ENCODE data around the gene NXPH4. TPM values are rescaled to one million over a fixed set of nuclear protein-coding genes. Genes with fewer than 3 reads are reported as not detected.
A peak's percentile ranks its signal among the peaks of the same experiment; 100 is the strongest.

Gene NXPH4
- total RNA-seq, 1 experiment from 2014 or later, result 20.0 TPM

DNA sequence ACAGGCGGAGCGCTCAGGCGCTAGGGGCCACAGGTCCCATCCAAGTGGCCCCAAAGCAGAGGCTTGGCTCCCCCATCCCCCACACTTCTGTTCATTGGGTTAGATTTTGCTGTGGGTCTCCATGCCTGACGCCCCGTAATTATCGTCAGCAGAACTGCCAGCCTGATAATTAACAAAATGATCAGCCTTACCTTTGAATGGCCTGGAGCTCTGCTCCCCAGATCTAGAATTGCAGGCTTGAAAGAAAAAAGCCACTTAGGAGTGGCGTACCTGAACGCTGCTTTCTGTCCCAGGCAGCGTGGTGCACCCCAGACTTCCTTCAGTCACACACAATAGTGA lies 40.5 kb upstream of the NXPH4 start:
- Histone ChIP-seq H3K27ac (ENCODE audit: low read depth, low read length) (peak overlapping the region; percentile 61; the same call in 1 of the 2 replicates), H3K4me1 (ENCODE audit: control insufficient read depth in 1 of 2, insufficient read depth in 2 of 2, low read length in 2 of 2) (peaks cover 18 to 28% of the 10 kb centered on the region in 2 experiments), H4K20me1 (ENCODE audit: insufficient read depth) (no peaks in the 10 kb centered on the region), H3K4me3 (replicated peaks in 1 of 2; ENCODE audit: low read depth in 1 of 2, low read length in 2 of 2) (no peak overlapping the region), H3K4me2 (ENCODE audit: low read length) (peak overlapping the region; percentile 56), H3K9me2 (ENCODE audit: insufficient read depth) (no peaks in the 10 kb centered on the region), H3K9ac (ENCODE audit: low read length) (0 out of 2 replicates have a peak overlapping the region, but pooled peaks have one; percentile 28), H2AFZ (ENCODE audit: low read depth, low read length, poor library complexity, severe bottlenecking) (no peak overlapping the region), H3K79me2 (ENCODE audit: insufficient read depth, low read length) (no peaks in the 10 kb centered on the region), H3K27me3 (ENCODE audit: insufficient read depth, low read length) (no peaks in the 10 kb centered on the region), H3K36me3 (ENCODE audit: control insufficient read depth in 1 of 2, insufficient read depth in 2 of 2, low read length in 2 of 2) (no peaks in the 10 kb centered on the region; a peak in 1 of 4 replicates), H3K9me3 (ENCODE audit: control insufficient read depth in 1 of 2, insufficient read depth in 1 of 2, low read depth in 1 of 2, low read length in 2 of 2) (no peaks in the 10 kb centered on the region)
- DNase-seq (ENCODE audit: low read depth, low spot score), result no peak
- ATAC-seq, result no peak
- TF ChIP-seq POLR2AphosphoS5 (IDR thresholded peaks at IDR 0.05; ENCODE audit: low read depth, low read length), result no peak
- no peak for TF ChIP-seq CTCF (IDR thresholded peaks at IDR 0.05 in 2 of 3, conservative IDR thresholded peaks at IDR 0.05 in 1 of 3; ENCODE audit: borderline replicate concordance in 1 of 3, insufficient read depth in 1 of 3, low read depth in 2 of 3, low read length in 2 of 3)
- TF ChIP-seq POLR2A (IDR thresholded peaks at IDR 0.05; ENCODE audit: borderline replicate concordance, extremely low read depth, insufficient read depth, insufficient read length), result no peak
- TF ChIP-seq ELF1 (IDR thresholded peaks at IDR 0.05; ENCODE audit: borderline replicate concordance, low read depth), result no peak
- no peak for TF ChIP-seq ZNF274 (IDR thresholded peaks at IDR 0.05; ENCODE audit: low read depth, low read length)
- no peak for TF ChIP-seq SRF (IDR thresholded peaks at IDR 0.05; ENCODE audit: low read depth)
- TF ChIP-seq MAX (IDR thresholded peaks at IDR 0.05), result no peak
- no peak for TF ChIP-seq RAD21 (IDR thresholded peaks at IDR 0.05; ENCODE audit: low read depth)
- no peak for TF ChIP-seq TCF7L2 (IDR thresholded peaks at IDR 0.05; ENCODE audit: borderline replicate concordance, extremely low read depth, insufficient read depth, insufficient read length)
- TF ChIP-seq ZBTB33 (IDR thresholded peaks at IDR 0.05; ENCODE audit: extremely low read depth, insufficient replicate concordance, low read length), result no peak
- TF ChIP-seq CBX3 (IDR thresholded peaks at IDR 0.05; ENCODE audit: low read depth), result no peak
- TF ChIP-seq ZFX (IDR thresholded peaks at IDR 0.05), result no peak
- TF ChIP-seq EZH2 (IDR thresholded peaks at IDR 0.05), result no peak
- TF ChIP-seq, protein P1, sequence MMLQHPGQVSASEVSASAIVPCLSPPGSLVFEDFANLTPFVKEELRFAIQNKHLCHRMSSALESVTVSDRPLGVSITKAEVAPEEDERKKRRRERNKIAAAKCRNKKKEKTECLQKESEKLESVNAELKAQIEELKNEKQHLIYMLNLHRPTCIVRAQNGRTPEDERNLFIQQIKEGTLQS (IDR thresholded peaks at IDR 0.05), result no peak
- TF ChIP-seq, protein P2, sequence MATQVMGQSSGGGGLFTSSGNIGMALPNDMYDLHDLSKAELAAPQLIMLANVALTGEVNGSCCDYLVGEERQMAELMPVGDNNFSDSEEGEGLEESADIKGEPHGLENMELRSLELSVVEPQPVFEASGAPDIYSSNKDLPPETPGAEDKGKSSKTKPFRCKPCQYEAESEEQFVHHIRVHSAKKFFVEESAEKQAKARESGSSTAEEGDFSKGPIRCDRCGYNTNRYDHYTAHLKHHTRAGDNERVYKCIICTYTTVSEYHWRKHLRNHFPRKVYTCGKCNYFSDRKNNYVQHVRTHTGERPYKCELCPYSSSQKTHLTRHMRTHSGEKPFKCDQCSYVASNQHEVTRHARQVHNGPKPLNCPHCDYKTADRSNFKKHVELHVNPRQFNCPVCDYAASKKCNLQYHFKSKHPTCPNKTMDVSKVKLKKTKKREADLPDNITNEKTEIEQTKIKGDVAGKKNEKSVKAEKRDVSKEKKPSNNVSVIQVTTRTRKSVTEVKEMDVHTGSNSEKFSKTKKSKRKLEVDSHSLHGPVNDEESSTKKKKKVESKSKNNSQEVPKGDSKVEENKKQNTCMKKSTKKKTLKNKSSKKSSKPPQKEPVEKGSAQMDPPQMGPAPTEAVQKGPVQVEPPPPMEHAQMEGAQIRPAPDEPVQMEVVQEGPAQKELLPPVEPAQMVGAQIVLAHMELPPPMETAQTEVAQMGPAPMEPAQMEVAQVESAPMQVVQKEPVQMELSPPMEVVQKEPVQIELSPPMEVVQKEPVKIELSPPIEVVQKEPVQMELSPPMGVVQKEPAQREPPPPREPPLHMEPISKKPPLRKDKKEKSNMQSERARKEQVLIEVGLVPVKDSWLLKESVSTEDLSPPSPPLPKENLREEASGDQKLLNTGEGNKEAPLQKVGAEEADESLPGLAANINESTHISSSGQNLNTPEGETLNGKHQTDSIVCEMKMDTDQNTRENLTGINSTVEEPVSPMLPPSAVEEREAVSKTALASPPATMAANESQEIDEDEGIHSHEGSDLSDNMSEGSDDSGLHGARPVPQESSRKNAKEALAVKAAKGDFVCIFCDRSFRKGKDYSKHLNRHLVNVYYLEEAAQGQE (IDR thresholded peaks at IDR 0.05; ENCODE audit: low read depth), result no peak
- no peak for TF ChIP-seq CEBPB (IDR thresholded peaks at IDR 0.05; ENCODE audit: low read depth)
- TF ChIP-seq SP1 (IDR thresholded peaks at IDR 0.05; ENCODE audit: low read depth), result no peak
- no peak for TF ChIP-seq YY1 (IDR thresholded peaks at IDR 0.05; ENCODE audit: extremely low read depth, insufficient replicate concordance, low read depth, low read length)
- TF ChIP-seq EGR1 (IDR thresholded peaks at IDR 0.05; ENCODE audit: low read depth), result no peak
- no peak for TF ChIP-seq JUND (IDR thresholded peaks at IDR 0.05)
- no TSS peak for BruUV-seq (replicated peaks)
- RAD21 ChIA-PET (ENCODE audit: low non-redundant PET in 1 of 2, low total read pairs in 2 of 2, uncharacterized antibody in 2 of 2, unreplicated experiment in 2 of 2), result interaction anchor here (1.1 to 1.9 kb wide), 2 partner anchors 51 to 52 kb away, joined by 4 to 7 read pairs; no protein-coding TSS in a partner anchor
- CTCF ChIA-PET, result interaction anchor here (0.6 to 5.0 kb wide), 19 partner anchors 10 to 171 kb away, joined by 3 to 40 read pairs (median 5); partner anchors contain the start of genes LRP1 and NAB2
- intact Hi-C loops (cut with micrococcal nuclease), result no loop called here
- POLR2A ChIA-PET, result interaction anchor here (1.1 to 1.3 kb wide), 3 partner anchors 48 to 64 kb away, joined by 3 to 7 read pairs (median 4); partner anchors contain the start of gene LRP1

All from HCT116 (cell line).